HG03060 (cell line): ENCODE measurements around the gene MAP3K20.
A peak's percentile ranks its signal among the peaks of the same experiment; 100 is the strongest.
"Not testable (repeated sequence)": the region's sequence is repeated elsewhere in the genome, so short reads cannot be mapped to it uniquely, and the experiment has no call there.

Source experiments
- ATAC-seq: cut with Tn5 transposase; IDR thresholded peaks from one replicate; pipeline ENCODE4 v1.9.1; 2021; ENCODE audit warnings: low read depth, moderate number of reproducible peaks; ENCODE audit not compliant: unreplicated experiment

The MAP3K20 gene

GRCh38 chr2:173075781-173076580 is at the start of gene MAP3K20:
TSS of gene MAP3K20 (plus strand) at chr2:173075846. CDS start at chr2:173091032, 15,186 bp downstream.
- ATAC-seq = no peak

DNA sequence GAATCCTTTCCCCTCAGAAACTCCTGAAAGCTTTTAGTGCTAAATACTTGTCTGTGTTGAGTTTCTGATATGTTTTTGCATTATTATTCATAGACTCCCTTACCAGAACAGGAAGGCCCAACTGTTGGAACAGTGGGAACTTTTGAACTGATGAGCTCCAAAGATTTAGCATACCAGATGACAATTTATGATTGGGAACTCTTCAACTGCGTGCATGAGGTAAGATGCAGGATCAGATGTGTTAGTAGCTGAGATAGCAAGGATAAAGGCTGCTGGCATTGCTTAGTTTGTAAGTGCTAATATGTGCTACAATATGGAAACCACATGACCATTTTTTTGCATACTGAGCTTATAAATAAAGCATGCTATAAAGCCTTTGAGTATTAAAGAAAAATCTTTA is 49.2 kb upstream of the MAP3K20 start:
- ATAC-seq = no peak

- peak; percentile 49 for ATAC-seq
Measured at GRCh38 chr2:173027181-173028128, 48.2 kb upstream of the MAP3K20 start.

DNA sequence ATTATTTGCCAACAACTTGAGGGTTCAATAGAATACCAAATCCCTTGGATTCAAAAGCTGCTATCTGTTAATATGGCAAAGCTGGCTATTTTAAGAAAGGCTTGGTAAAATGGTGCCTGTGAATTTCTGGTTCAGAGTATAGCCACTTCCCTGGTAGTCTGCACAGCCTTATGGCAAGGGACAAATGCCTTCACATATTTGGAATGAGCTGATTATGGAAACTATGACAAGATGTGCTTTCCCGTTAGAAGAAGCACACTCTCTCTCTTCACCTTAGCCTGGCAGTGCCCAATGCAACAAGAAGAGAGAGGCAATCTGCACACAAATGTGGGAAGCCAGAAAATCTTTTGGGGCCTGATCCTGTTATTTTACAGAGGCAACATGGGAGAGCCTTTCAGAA is 47.5 kb upstream of the MAP3K20 start:
- ATAC-seq = no peak

GRCh38 chr2:173028671-173029070 is 47.0 kb upstream of the MAP3K20 start:
- ATAC-seq = no peak

DNA sequence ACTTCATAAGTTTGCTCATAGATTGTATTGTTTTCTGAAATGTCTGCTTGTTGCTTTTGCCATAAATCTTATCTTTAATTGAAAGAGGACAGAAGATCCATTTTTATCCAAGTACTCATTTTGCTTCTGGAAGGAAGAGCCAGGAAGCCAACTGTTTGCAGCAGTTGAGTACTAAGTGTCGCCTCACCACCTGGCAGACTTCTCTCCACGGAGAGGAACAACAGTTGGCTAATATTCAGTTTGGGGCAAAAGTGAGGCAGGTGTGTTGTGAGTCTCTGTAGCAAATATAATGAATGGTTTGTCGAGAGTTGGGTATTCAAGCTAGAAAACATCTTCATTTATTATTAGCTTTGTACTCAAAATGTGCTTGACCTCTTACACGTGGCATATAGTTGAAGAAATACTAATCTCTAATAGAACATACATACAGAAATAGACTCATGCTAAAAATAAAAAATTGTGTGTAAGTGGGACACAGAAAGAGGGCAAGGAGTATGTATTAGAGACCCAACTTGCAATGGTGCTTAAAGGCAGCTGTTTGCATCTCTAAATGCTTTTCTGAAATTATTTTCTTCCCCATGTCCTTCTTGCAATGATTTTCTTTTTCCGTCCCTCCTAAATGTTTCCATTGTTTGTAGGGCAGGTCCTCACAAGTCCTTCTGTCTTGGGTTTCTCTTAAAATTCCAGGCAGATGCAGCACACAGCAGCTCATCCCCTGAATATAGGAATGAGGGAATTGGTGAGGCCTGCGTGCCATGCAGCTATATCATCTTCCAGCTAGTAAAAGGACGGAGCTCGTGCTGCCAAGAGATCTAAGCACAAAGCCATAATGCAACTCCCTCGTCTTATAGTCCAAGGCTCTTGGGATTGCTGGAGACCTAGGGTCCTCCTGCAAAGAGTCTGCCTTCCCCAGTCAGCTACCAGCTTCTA is 44.8 kb upstream of the MAP3K20 start:
- ATAC-seq = no peak

DNA sequence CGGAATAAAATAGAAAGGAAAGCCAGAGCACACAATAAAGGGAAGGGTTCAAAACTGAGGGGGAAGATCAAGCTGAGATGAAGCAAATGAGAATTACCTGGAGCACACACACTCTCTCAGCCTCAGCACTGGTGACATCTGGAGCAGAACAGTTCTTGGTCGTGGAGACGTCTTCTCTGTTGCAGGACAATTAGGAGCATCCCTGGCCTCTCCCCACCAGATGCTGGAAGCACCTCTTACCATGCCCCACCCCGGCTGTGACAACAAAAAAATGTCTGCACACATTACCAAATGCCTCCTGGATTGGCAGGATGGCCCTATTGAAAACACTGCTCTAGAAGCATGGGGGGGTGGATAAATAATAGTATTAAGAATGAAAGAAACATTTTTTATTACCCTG is 43.6 kb upstream of the MAP3K20 start:
- no peak for ATAC-seq

DNA sequence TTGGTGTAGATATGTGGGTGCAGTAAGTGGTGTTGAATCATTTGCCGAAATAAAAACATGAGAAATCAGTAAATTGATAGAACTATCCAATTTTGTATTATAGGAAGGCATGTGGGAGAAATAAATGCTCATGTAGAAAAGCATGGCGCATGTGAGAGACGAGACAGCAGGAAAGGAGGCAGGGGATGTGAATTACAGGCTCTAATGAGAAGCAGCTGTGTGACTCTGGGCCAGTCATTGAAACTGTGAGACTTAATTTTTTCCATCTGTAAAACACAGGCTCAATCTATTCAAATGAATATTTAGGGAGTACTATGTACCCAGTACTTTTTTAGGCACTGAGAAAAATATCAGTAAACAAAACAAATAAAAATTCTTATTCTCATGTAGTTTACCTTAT is 42.6 kb upstream of the MAP3K20 start:
- ATAC-seq = no peak

DNA sequence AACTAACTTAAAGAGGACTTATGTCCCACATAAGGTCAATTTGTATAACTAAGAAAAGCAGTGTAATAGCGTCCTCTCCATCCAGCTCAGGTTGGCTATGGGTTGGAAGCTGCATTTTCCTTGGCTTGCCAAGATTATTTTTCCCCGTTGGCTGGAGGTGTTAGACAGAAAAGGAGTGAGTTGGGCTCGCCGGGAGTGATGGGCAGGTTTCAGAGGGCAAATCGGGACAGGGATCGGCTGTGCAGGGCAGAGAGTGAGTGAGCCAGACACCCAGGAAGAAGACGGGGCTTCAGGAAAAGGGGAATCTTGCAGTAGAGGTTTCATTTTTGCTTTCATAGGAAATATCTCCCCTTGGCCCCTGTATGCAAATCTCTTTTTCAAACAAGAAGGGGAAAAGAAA is 41.5 kb upstream of the MAP3K20 start:
- ATAC-seq = no peak

DNA sequence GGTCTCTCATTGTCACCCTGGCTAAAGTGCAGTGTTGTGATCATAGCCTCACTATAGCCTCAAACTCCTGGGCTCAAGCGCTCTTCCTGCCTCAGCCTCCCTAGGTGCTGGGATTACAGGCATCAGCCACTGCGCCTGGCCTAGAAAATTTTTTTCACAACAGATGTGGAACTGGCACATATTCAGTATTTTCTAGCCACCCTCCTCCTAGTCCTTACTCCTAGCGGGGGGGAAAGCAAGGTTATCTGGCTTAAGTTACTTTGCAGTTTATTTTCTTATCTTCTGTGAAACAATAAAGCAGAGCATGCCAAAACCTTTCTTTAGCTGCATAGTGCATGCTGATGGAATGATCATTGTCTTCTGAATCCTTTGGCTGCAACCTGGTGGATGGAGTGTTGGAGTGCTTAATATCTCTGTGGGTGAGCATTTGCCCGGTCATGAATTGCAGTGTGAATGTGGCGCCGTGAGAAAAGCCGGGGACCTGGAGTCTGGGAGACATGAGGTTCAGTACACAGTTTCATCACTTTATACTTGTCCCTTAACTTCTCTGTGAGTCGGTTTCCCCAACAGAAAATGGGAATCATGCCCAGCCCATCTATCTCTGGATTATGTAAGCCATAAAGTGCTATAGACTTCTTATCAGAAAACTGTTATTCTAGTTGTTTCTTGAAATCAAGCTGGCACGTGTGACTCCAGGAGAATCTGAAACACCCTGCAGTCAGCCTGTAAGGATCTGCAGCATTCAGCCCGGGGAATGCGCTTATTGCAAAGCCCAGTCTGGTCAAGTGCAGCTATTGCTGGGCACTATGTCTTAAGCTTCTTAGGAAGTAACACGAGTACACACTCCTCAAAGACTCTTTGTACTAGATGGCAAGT is 38.2 kb upstream of the MAP3K20 start:
- no peak for ATAC-seq

DNA sequence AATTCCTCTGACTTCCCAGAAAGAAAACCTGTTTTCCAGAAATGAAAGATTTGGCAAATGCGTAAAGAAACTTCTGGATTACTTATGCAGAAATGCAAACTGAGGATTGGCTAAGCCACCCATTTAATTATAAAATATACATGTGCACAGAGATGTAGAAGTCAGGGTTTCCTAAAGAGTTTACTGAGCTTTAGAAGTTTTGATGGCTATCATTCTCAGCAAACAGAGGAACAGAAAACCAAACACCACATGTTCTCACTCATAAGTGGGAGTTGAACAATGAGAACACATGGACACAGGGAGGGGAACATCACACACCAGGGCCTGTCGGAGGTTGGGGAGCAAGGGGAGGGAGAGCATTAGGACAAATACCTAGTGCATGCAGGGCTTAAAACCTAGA is 37.4 kb upstream of the MAP3K20 start:
- not testable (repeated sequence) for ATAC-seq

GRCh38 chr2:173040729-173041128 is 34.9 kb upstream of the MAP3K20 start:
- no peak for ATAC-seq

DNA sequence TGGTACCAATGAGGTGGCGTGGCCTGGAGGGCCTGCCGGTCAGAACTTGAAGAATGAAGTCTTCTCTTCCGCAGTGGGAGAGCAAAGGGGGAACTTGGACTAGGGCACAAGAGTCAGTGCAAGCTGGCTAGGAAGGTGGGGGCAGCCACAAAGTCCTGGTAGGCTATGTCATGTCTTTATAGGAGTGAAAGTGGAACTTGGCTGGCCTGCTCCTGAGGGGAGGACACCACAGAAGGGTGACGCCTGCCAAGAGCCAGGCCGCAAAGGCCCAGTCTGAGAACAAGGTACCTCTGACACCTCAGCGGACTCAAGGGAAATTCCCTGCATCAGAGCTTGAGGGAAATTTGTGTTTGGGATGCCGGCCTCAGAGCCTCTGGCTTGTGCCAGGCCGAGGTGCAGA is 32.2 kb upstream of the MAP3K20 start:
- ATAC-seq = no peak

DNA sequence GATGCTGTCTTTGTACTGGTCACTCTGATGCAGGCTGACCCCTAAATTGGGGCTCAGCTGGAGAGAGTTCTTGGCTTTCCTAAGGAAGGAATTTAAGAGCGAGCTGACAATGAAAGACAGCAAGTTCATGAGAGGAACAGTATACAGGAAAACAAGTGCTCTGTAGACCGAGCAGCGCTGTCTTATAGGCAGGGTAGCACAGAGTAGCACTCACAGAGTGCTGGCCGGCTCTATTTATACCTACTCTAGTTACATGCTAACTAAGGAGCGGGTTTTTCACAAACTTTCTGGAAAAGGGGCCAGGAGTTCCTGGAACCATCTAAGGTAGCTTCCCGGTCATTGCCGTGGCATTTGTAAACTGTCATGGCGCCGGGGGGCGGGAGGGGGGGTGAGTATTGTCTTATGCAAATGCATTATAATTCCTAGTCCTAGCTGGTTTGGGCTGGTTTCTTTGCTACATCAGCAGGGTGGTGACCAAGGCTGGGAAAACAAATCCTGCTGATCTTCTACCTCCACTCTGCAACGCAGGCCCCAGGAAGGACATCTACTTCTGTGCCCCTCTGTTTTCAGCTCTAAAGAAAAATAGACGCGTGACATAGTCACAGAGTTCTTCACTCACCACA is 31.6 kb upstream of the MAP3K20 start:
- no peak for ATAC-seq

- no peak for ATAC-seq
Measured at GRCh38 chr2:173044686-173045085, 31.0 kb upstream of the MAP3K20 start.

DNA sequence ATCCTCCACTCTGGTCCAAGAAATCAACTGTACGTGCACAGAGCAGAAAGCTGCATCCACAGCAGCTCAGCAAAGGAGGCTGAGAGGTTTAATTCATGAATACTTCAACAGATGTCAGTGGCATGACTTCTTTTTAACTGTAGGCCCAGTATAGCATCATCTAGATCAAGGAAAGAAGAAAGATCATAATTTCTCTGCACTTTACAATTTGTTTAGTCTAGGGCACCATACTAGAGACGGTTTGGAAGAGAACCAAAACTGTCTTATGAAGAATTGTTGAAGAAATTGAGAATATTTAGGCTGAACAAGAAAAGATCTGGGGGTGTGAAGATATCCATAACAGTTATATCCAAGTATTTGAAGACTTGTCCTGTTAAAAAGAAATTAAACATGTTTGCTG is 30.5 kb upstream of the MAP3K20 start:
- no peak for ATAC-seq

DNA sequence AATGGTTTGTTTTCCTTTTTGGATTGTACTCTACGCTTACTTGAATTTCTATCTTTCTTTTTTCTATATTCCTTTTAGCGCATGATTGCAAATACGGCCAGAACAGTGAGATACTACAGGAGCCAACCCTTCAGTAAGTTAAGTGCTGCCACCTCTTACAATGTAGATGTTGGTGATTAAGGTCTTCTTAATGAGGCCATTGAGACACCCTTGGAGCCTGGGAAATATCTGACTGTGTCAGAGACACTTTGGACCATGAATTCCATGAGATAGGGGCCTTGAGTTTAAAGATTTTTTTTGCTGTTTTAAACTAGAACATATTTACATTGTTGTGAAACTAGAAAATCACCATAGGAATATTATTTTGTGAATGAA is 27.1 kb upstream of the MAP3K20 start:
- no peak for ATAC-seq

GRCh38 chr2:173048897-173049661 is 26.6 kb upstream of the MAP3K20 start:
- ATAC-seq = peak; percentile 72
